ENCODE data around the gene PLCB1. TPM values are rescaled to one million over a fixed set of nuclear protein-coding genes. Genes with fewer than 3 reads are reported as not detected.

The PLCB1 gene
- total RNA-seq, 4 donors from 2014 or later, result 7.2 to 28.1 (median 9.6) TPM

GRCh38 chr20:8876366-8876765, 744.3 kb downstream of the PLCB1 start:
- no peak overlapping the region for H3K4me3 ChIP-seq
- H3K36me3 ChIP-seq, result no peaks in the 10 kb centered on the region
- no peak for DNase-seq
- H3K4me1 ChIP-seq, result no peaks in the 10 kb centered on the region
- H3K27me3 ChIP-seq, result no peaks in the 10 kb centered on the region
- TF ChIP-seq CTCF (IDR thresholded peaks at IDR 0.05) (no peak), POLR2A (IDR thresholded peaks at IDR 0.05) (no peak)
- H3K27ac ChIP-seq, result no peak overlapping the region
- H3K9me3 ChIP-seq, result no peaks in the 10 kb centered on the region

DNA sequence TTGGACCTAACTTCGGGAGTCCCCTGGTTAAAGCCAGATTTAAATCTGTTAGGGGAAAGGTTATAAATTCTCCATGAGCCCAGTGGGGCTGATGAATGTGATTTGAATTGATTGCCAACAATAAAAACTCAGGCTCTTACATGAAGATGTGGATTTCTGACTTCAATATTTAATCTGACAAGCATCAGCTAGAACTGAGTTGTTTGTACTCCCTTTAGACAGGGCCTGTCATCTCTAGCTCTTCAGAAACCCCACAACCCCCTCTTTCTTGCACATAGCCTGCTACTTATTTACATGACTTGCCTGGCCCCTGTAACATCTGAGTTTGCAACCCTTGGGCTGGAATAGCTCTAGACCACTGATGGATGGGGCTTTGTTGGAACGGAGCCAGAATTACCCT, 745.2 kb downstream of the PLCB1 start:
- Histone ChIP-seq H3K27ac (no peak overlapping the region), H3K4me3 (no peak overlapping the region), H3K27me3 (no peaks in the 10 kb centered on the region), H3K9me3 (no peaks in the 10 kb centered on the region), H3K4me1 (no peaks in the 10 kb centered on the region), H3K36me3 (no peaks in the 10 kb centered on the region)
- TF ChIP-seq CTCF (IDR thresholded peaks at IDR 0.05) (no peak), POLR2A (IDR thresholded peaks at IDR 0.05) (no peak)
- no peak for DNase-seq

- TF ChIP-seq CTCF (IDR thresholded peaks at IDR 0.05) (no peak), POLR2A (IDR thresholded peaks at IDR 0.05) (no peak)
- H3K4me1 ChIP-seq, result no peaks in the 10 kb centered on the region
- no peak for DNase-seq
- no peak overlapping the region for H3K4me3 ChIP-seq
- H3K27me3 ChIP-seq, result no peaks in the 10 kb centered on the region
- no peaks in the 10 kb centered on the region for H3K36me3 ChIP-seq
- no peaks in the 10 kb centered on the region for H3K9me3 ChIP-seq
- no peak overlapping the region for H3K27ac ChIP-seq
Measured at GRCh38 chr20:8879669-8880068, 747.6 kb downstream of the PLCB1 start.

GRCh38 chr20:8880085-8880853, 748.2 kb downstream of the PLCB1 start:
- Histone ChIP-seq H3K4me1 (no peaks in the 10 kb centered on the region), H3K36me3 (no peaks in the 10 kb centered on the region), H3K4me3 (no peak overlapping the region), H3K27me3 (no peaks in the 10 kb centered on the region), H3K27ac (no peak overlapping the region), H3K9me3 (no peaks in the 10 kb centered on the region)
- TF ChIP-seq CTCF (IDR thresholded peaks at IDR 0.05), result no peak
- TF ChIP-seq POLR2A (IDR thresholded peaks at IDR 0.05), result no peak
- DNase-seq, result no peak

- DNase-seq, result no peak
- peaks cover 0 to 4% (median 0%) of the 10 kb centered on the region in 4 donors for H3K9me3 ChIP-seq
- H3K27ac ChIP-seq, result no peak overlapping the region
- TF ChIP-seq CTCF (IDR thresholded peaks at IDR 0.05), result no peak
- no peak for TF ChIP-seq POLR2A (IDR thresholded peaks at IDR 0.05)
- H3K4me1 ChIP-seq, result no peaks in the 10 kb centered on the region
- no peak overlapping the region for H3K4me3 ChIP-seq
- no peaks in the 10 kb centered on the region for H3K27me3 ChIP-seq
- no peaks in the 10 kb centered on the region for H3K36me3 ChIP-seq
Measured at GRCh38 chr20:8891039-8891438, 759.0 kb downstream of the PLCB1 start.

Data from Peyer's patch (tissue), 4 donors.